ENCODE measurements around the gene CCDC12.
A peak's percentile ranks its signal among the peaks of the same experiment; 100 is the strongest.

Gene CCDC12

GRCh38 chr3:46910166-46910760, 66.3 kb downstream of the CCDC12 start:
- no peak overlapping the region for H3K4me3 ChIP-seq (ENCODE audit: low read depth, low read length)
- TF ChIP-seq CTCF (conservative IDR thresholded peaks at IDR 0.05; ENCODE audit: low read depth, low read length): no peak
- DNase-seq (ENCODE audit: low read depth): no peak

- peak; percentile 94 for TF ChIP-seq CTCF (conservative IDR thresholded peaks at IDR 0.05; ENCODE audit: low read depth, low read length)
- H3K4me3 ChIP-seq (ENCODE audit: low read depth, low read length): no peak overlapping the region
- peak; percentile 91 for DNase-seq (ENCODE audit: low read depth)
These were observed 66.9 kb downstream of the CCDC12 start for GRCh38 chr3:46909535-46910161.

GRCh38 chr3:46908986-46909534, 67.5 kb downstream of the CCDC12 start:
- no peak for DNase-seq (ENCODE audit: low read depth)
- no peak overlapping the region for H3K4me3 ChIP-seq (ENCODE audit: low read depth, low read length)
- TF ChIP-seq CTCF (conservative IDR thresholded peaks at IDR 0.05; ENCODE audit: low read depth, low read length): no peak

GRCh38 chr3:46908294-46908985, 68.1 kb downstream of the CCDC12 start:
- peak; percentile 88 for DNase-seq (ENCODE audit: low read depth)
- H3K4me3 ChIP-seq (ENCODE audit: low read depth, low read length): no peak overlapping the region
- peak; percentile 60 for TF ChIP-seq CTCF (conservative IDR thresholded peaks at IDR 0.05; ENCODE audit: low read depth, low read length)

- no peak for DNase-seq (ENCODE audit: low read depth)
- no peak overlapping the region for H3K4me3 ChIP-seq (ENCODE audit: low read depth, low read length)
- TF ChIP-seq CTCF (conservative IDR thresholded peaks at IDR 0.05; ENCODE audit: low read depth, low read length): no peak
These were observed 68.6 kb downstream of the CCDC12 start for GRCh38 chr3:46907960-46908293.

GRCh38 chr3:46907271-46907670, 69.3 kb downstream of the CCDC12 start:
- no peak overlapping the region for H3K4me3 ChIP-seq (ENCODE audit: low read depth, low read length)
- no peak for TF ChIP-seq CTCF (conservative IDR thresholded peaks at IDR 0.05; ENCODE audit: low read depth, low read length)
- DNase-seq (ENCODE audit: low read depth): no peak

Data from choroid plexus epithelial cell (primary cell).